Choroid plexus epithelial cell (primary cell): ENCODE data around the gene GDF15.

ENCODE experiments used
- DNase-seq: peaks from one replicate; pipeline ENCODE4 v3.0.0-alpha.2; 2010; ENCODE audit warnings: low read depth
- H3K4me3 ChIP-seq: 2 replicates; pipeline ENCODE4 v1.5.1; 2011; ENCODE audit warnings: low read depth, mild to moderate bottlenecking, control low read depth, low read length, moderate library complexity
- TF ChIP-seq, protein P1 (sequence below): conservative IDR thresholded peaks from 2 replicates; pipeline ENCODE4 v1.5.1; 2011; ENCODE audit warnings: low read depth, mild to moderate bottlenecking, control low read depth, inconsistent platforms, low read length, moderate library complexity

The GDF15 gene

DNA sequence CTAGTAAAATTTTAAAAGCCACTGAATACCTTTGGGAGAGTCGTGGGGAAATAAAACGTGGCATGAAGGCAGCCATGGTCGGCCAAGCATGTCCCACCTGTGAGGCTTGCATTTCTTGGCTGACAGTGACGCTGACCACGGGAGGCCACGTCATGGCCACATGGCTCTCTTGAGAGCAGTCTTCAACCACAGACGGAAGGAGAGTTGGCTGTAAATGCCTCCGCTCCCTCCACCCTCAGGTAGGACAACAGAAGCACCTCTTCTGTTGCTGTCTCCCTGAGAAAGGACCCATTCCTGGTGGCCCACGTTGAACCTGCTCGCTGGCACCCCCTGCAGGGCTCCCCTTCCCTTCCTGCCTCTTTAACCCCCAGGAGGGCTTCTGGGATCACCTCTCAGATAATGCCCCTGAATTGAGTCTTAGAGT lies 22.1 kb downstream of the GDF15 start:
- TF ChIP-seq, protein P1, sequence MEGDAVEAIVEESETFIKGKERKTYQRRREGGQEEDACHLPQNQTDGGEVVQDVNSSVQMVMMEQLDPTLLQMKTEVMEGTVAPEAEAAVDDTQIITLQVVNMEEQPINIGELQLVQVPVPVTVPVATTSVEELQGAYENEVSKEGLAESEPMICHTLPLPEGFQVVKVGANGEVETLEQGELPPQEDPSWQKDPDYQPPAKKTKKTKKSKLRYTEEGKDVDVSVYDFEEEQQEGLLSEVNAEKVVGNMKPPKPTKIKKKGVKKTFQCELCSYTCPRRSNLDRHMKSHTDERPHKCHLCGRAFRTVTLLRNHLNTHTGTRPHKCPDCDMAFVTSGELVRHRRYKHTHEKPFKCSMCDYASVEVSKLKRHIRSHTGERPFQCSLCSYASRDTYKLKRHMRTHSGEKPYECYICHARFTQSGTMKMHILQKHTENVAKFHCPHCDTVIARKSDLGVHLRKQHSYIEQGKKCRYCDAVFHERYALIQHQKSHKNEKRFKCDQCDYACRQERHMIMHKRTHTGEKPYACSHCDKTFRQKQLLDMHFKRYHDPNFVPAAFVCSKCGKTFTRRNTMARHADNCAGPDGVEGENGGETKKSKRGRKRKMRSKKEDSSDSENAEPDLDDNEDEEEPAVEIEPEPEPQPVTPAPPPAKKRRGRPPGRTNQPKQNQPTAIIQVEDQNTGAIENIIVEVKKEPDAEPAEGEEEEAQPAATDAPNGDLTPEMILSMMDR: peak; percentile 61
- no peak overlapping the region for H3K4me3 ChIP-seq

GRCh38 chr19:18412610-18413239 lies 26.8 kb downstream of the GDF15 start:
- no peak for DNase-seq
- H3K4me3 ChIP-seq: no peak overlapping the region
- TF ChIP-seq, protein P1: peak; percentile 14

More for the DNA sequence above, 22.1 kb downstream of the GDF15 start:
- DNase-seq: no peak

- TF ChIP-seq, protein P1: no peak
- H3K4me3 ChIP-seq: peak overlapping the region; percentile 49
- peak; percentile 48 for DNase-seq
Measured at GRCh38 chr19:18414504-18415177, 28.7 kb downstream of the GDF15 start.

- H3K4me3 ChIP-seq: peak overlapping the region; percentile 49
- TF ChIP-seq, protein P1: no peak
Measured at GRCh38 chr19:18415178-18415867, 29.4 kb downstream of the GDF15 start.

DNA sequence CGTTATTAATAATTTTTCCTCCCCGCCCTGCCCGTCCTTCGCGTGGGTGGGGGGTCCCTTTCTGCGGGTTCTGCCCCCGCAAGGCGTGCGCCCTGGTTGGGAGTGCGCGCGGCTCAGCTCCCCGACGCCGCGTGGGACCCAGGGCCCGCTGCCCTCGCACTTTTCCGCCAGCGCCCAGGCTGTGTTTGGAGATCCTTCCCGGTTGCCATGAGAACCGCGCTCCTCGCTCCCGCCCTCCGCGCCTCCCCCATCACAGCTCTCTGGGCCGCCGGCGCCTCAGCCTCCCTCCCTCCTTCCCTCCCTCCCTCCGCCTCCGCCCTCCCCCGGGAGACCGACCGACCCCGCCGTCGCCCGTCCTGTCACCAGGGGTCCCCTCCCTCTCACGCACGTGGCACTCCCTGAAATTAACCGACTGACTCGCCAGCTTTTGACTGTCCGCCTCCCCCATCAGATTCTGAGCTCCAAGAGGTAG lies 30.9 kb downstream of the GDF15 start:
- H3K4me3 ChIP-seq: peak overlapping the region; percentile 47
- TF ChIP-seq, protein P1: no peak
- DNase-seq: peak; percentile 94

More at GRCh38 chr19:18415178-18415867, 29.4 kb downstream of the GDF15 start:
- peak; percentile 85 for DNase-seq

- TF ChIP-seq, protein P1: no peak
- peak overlapping the region; percentile 47 for H3K4me3 ChIP-seq
- DNase-seq: peak; percentile 88
Measured at GRCh38 chr19:18417250-18418028, 31.5 kb downstream of the GDF15 start.
